Natural killer cell (primary cell): ENCODE measurements around the gene FSHR. TPM values are rescaled to one million over a fixed set of nuclear protein-coding genes. Genes with fewer than 3 reads are reported as not detected.

Experiments
- ATAC-seq, 3 donors: fragments of 150-1000 bp in 2 of 3; fragments of 200-7000 bp in 1 of 3; cut with Tn5 transposase; 1 replicate in 1 of 3; 2 replicates in 2 of 3; pipeline ENCODE4 v1.10.0; 2021; ENCODE audit warnings: mild to moderate bottlenecking in 2 of 3, moderate library complexity in 2 of 3
- DNase-seq, 2 donors: peaks; one replicate each; pipeline versions ENCODE4 v3.0.0 to v3.0.0-alpha.2; 2013 to 2021; ENCODE audit warnings: mixed read lengths in 1 of 2
- H3K27ac ChIP-seq: one replicate; pipeline ENCODE4 v1.5.1; 2013; ENCODE audit warnings: mild to moderate bottlenecking, low read length
- H3K27me3 ChIP-seq: one replicate; pipeline ENCODE4 v1.6.1; 2013; ENCODE audit warnings: low read length; ENCODE audit not compliant: control insufficient read depth, insufficient read depth
- H3K36me3 ChIP-seq: one replicate; pipeline ENCODE4 v1.6.1; 2013; ENCODE audit warnings: low read length; ENCODE audit not compliant: control insufficient read depth, insufficient read depth
- H3K4me1 ChIP-seq: one replicate; pipeline ENCODE4 v1.6.1; 2013; ENCODE audit warnings: low read length; ENCODE audit not compliant: control insufficient read depth, insufficient read depth
- H3K4me3 ChIP-seq: one replicate; pipeline ENCODE4 v1.5.1; 2013; ENCODE audit warnings: low read length
- H3K9me3 ChIP-seq: one replicate; pipeline ENCODE4 v1.6.1; 2013; ENCODE audit warnings: low read length; ENCODE audit not compliant: control insufficient read depth, insufficient read depth
- H3K27ac Mint-ChIP-seq, 2 donors: one replicate each; pipeline ENCODE4 v1.8.0; 2022; ENCODE audit warnings: mild to moderate bottlenecking in 2 of 2, mixed read lengths in 2 of 2, moderate library complexity in 1 of 2
- H3K27me3 Mint-ChIP-seq, 2 donors: one replicate each; pipeline ENCODE4 v1.8.0; 2022; ENCODE audit warnings: low read depth in 2 of 2, mixed read lengths in 2 of 2
- H3K36me3 Mint-ChIP-seq: one replicate; pipeline ENCODE4 v1.8.0; 2022; ENCODE audit warnings: mixed read lengths
- H3K4me1 Mint-ChIP-seq, 2 donors: one replicate each; pipeline ENCODE4 v1.8.0; 2022; ENCODE audit warnings: mixed read lengths in 2 of 2
- H3K4me3 Mint-ChIP-seq: one replicate; pipeline ENCODE4 v1.8.0; 2022; ENCODE audit warnings: mild to moderate bottlenecking, moderate library complexity, mixed read lengths
- H3K9me3 Mint-ChIP-seq, 2 donors: one replicate each; pipeline ENCODE4 v1.8.0; 2022; ENCODE audit warnings: mixed read lengths in 2 of 2
- CTCF ChIP-seq: fragments of 200-600 bp; IDR thresholded peaks from one replicate; pipeline ENCODE4 v1.8.0; 2022; ENCODE audit warnings: antibody characterized with exemption
- WGBS: methylation state at CpG from one replicate; pipeline ENCODE4 v1.1.7; 2013; ENCODE audit warnings: missing lambda C conversion rate; ENCODE audit not compliant: insufficient coverage; 5-methylcytosine and 5-hydroxymethylcytosine counted together
- intact Hi-C: fragments of 100-400 bp; cut with micrococcal nuclease; formaldehyde crosslinking; loops from one replicate; pipeline ENCODE4 v1.14.2; 2022
- total RNA-seq, 4 donors: library from RNA; stranded (reverse); fragments of 120-200 nt in 1 of 4; gene quantifications; one replicate each; pipeline versions ENCODE4 v1.2.3 to v1.2.4, GENCODE V29; 2013 to 2022

The FSHR gene
- total RNA-seq, 3 donors from 2014 or later (not counting 1 experiment from before 2014, with no cell fraction given), result not detected

- TF ChIP-seq CTCF, result no peak
- Mint-ChIP-seq H3K9me3 (no peaks in the 10 kb centered on the region), H3K4me3 (no peak overlapping the region), H3K4me1 (no peaks in the 10 kb centered on the region), H3K27ac (no peak overlapping the region), H3K36me3 (no peaks in the 10 kb centered on the region), H3K27me3 (no peaks in the 10 kb centered on the region)
- no peak overlapping the region for H3K27ac ChIP-seq
- DNase-seq, result no peak
- no peak overlapping the region for H3K4me3 ChIP-seq
- H3K4me1 ChIP-seq, result no peaks in the 10 kb centered on the region
- H3K9me3 ChIP-seq, result no peaks in the 10 kb centered on the region
- no peaks in the 10 kb centered on the region for H3K27me3 ChIP-seq
- intact Hi-C loops, result loop anchor here (5.0 kb wide), 1 partner anchor 1197 kb away; no protein-coding TSS in a partner anchor
- H3K36me3 ChIP-seq, result no peaks in the 10 kb centered on the region
- no peak for ATAC-seq
- 80% methylated on average over 1 of the region's 1 CpG for WGBS
Observed at GRCh38 chr2:48944956-48945355, 209.4 kb downstream of the FSHR start.

GRCh38 chr2:48943436-48943835 is 210.9 kb downstream of the FSHR start:
- H3K4me1 Mint-ChIP-seq, result no peaks in the 10 kb centered on the region
- Histone ChIP-seq H3K27me3 (no peaks in the 10 kb centered on the region), H3K4me3 (no peak overlapping the region), H3K36me3 (no peaks in the 10 kb centered on the region), H3K27ac (no peak overlapping the region), H3K9me3 (no peaks in the 10 kb centered on the region), H3K4me1 (no peaks in the 10 kb centered on the region)
- ATAC-seq (no peak), DNase-seq (no peak)
- intact Hi-C loops, result no loop called here
- TF ChIP-seq CTCF, result no peak
- no peaks in the 10 kb centered on the region for H3K9me3 Mint-ChIP-seq
- no peaks in the 10 kb centered on the region for H3K27me3 Mint-ChIP-seq
- WGBS, result 82% methylated on average over 3 of the region's 3 CpGs
- H3K27ac Mint-ChIP-seq, result no peak overlapping the region
- H3K36me3 Mint-ChIP-seq, result no peaks in the 10 kb centered on the region
- no peak overlapping the region for H3K4me3 Mint-ChIP-seq

GRCh38 chr2:48941908-48942307 is 212.4 kb downstream of the FSHR start:
- intact Hi-C loops, result no loop called here
- no peaks in the 10 kb centered on the region for H3K27me3 Mint-ChIP-seq
- DNase-seq (no peak), ATAC-seq (no peak)
- H3K27ac Mint-ChIP-seq, result no peak overlapping the region
- Histone ChIP-seq H3K27me3 (no peaks in the 10 kb centered on the region), H3K4me1 (no peaks in the 10 kb centered on the region), H3K9me3 (no peaks in the 10 kb centered on the region), H3K4me3 (no peak overlapping the region), H3K36me3 (no peaks in the 10 kb centered on the region), H3K27ac (no peak overlapping the region)
- H3K36me3 Mint-ChIP-seq, result no peaks in the 10 kb centered on the region
- H3K9me3 Mint-ChIP-seq, result no peaks in the 10 kb centered on the region
- 91% methylated on average over 1 of the region's 1 CpG for WGBS
- TF ChIP-seq CTCF, result no peak
- no peak overlapping the region for H3K4me3 Mint-ChIP-seq
- H3K4me1 Mint-ChIP-seq, result no peaks in the 10 kb centered on the region

GRCh38 chr2:48941456-48941855 is 212.9 kb downstream of the FSHR start:
- Mint-ChIP-seq H3K27ac (no peak overlapping the region), H3K36me3 (no peaks in the 10 kb centered on the region), H3K4me3 (no peak overlapping the region), H3K4me1 (no peaks in the 10 kb centered on the region), H3K9me3 (no peaks in the 10 kb centered on the region), H3K27me3 (no peaks in the 10 kb centered on the region)
- no peaks in the 10 kb centered on the region for H3K4me1 ChIP-seq
- H3K27ac ChIP-seq, result no peak overlapping the region
- no peaks in the 10 kb centered on the region for H3K36me3 ChIP-seq
- TF ChIP-seq CTCF, result no peak
- H3K27me3 ChIP-seq, result no peaks in the 10 kb centered on the region
- no peaks in the 10 kb centered on the region for H3K9me3 ChIP-seq
- DNase-seq, result no peak
- no peak overlapping the region for H3K4me3 ChIP-seq
- 80% methylated on average over 3 of the region's 3 CpGs for WGBS
- intact Hi-C loops, result no loop called here
- no peak for ATAC-seq
